Right lobe of liver (tissue), 6 donors: ENCODE data around the gene FAM89B. TPM values are rescaled to one million over a fixed set of nuclear protein-coding genes. Genes with fewer than 3 reads are reported as not detected.

Source experiments
- ATAC-seq, 4 donors: fragments of 200-7000 bp; cut with Tn5 transposase; one replicate each; pipeline ENCODE4 v1.9.1; 2020; ENCODE audit warnings: mild to moderate bottlenecking in 4 of 4, moderate library complexity in 4 of 4
- DNase-seq, 3 donors: peaks; one replicate each; pipeline ENCODE4 v3.0.0-alpha.2; 2020
- H3K27ac ChIP-seq, 3 donors: fragments of 200-600 bp; one replicate each; pipeline ENCODE4 v1.8.0; 2022
- H3K27me3 ChIP-seq, 2 donors: fragments of 200-600 bp; one replicate each; pipeline ENCODE4 v1.8.0; 2022
- H3K36me3 ChIP-seq, 4 donors: fragments of 200-600 bp; sonication (generic) in 1 of 4; one replicate each; pipeline versions ENCODE4 v1.5.1 to v1.8.0; 2017 to 2022; ENCODE audit warnings: control low read depth in 1 of 4
- H3K4me1 ChIP-seq, 4 donors: fragments of 200-600 bp; sonication (generic) in 1 of 4; one replicate each; pipeline versions ENCODE4 v1.5.1 to v1.8.0; 2017 to 2022; ENCODE audit warnings: control low read depth in 1 of 4
- H3K4me3 ChIP-seq, 3 donors: fragments of 200-600 bp; one replicate each; pipeline ENCODE4 v1.8.0; 2022
- H3K9me3 ChIP-seq, 4 donors: fragments of 200-600 bp; sonication (generic) in 1 of 4; one replicate each; pipeline versions ENCODE4 v1.5.1 to v1.8.0; 2017 to 2022; ENCODE audit warnings: control low read depth in 1 of 4
- CTCF ChIP-seq, 4 donors: fragments of 200-600 bp in 3 of 4; fragments of 450-650 bp in 1 of 4; IDR thresholded peaks; one replicate each; pipeline versions ENCODE4 v1.5.1 to v1.8.0; 2016 to 2022; ENCODE audit warnings: antibody characterized with exemption in 4 of 4, mild to moderate bottlenecking in 2 of 4
- POLR2A ChIP-seq: fragments of 450-650 bp; IDR thresholded peaks from one replicate; pipeline ENCODE4 v1.6.1; 2017; ENCODE audit warnings: antibody characterized with exemption, mild to moderate bottlenecking
- WGBS: methylation state at CpG from one replicate; pipeline ENCODE4 v1.1.6; 2018; ENCODE audit warnings: low coverage, low lambda C conversion rate; ENCODE audit not compliant: insufficient coverage; ENCODE audit errors: missing lambda C conversion rate; 5-methylcytosine and 5-hydroxymethylcytosine counted together
- intact Hi-C, 2 donors: fragments of 100-400 bp; cut with DNase I; formaldehyde crosslinking; loops; one replicate each; pipeline versions ENCODE4 v1.11.2 to v1.14.1; 2022
- total RNA-seq, 6 experiments: library from RNA; depleted of rRNA in 2 of 6; stranded (reverse); fragments of >200 nt in 2 of 6; fragmentation: NEBNext Ultra II Directional in 3 of 6; extraction: Animal tissue kit (Norgen Biotek cat#: 25700) in 3 of 6; gene quantifications; one replicate each; pipeline versions ENCODE4 v1.1.0 to v1.2.4, GENCODE V29; 2016 to 2023
- donor health status: DM: no; HTN: yes; CAD: no.
- donor health status: DM: no; HTN: no; CAD: no.
- donor health status: DM: no; HTN: no; CAD: no.
- donor health status: DM: no; HTN: yes; CAD: no.
- donor health status: DM: no; HTN: yes; CAD: no.

The FAM89B gene
- total RNA-seq, 6 experiments from 2014 or later, result 12.8 to 20.6 (median 14.6) TPM

GRCh38 chr11:65575568-65576231 lies 3.4 kb downstream of the FAM89B start, which contains the start of gene EHBP1L1:
Gene EHBP1L1, plus strand, starts transcription at chr11:65576053. Its CDS starts 250 bp downstream, at chr11:65576303.
- peaks cover 0 to 48% (median 15%) of the 10 kb centered on the region in 4 donors for H3K4me1 ChIP-seq
- H3K27me3 ChIP-seq, result no peaks in the 10 kb centered on the region
- TF ChIP-seq CTCF (IDR thresholded peaks at IDR 0.05), result no peak
- peak; percentile 30 for TF ChIP-seq POLR2A
- DNase-seq (peak in 2 of 3 donors; percentile 82 to 87), ATAC-seq (peak; percentile 19 to 52 (median 36))
- H3K4me3 ChIP-seq, result peak within 1 kb of the TSS; percentile 55 to 70 (median 70)
- intact Hi-C loops, result loop anchor here in 1 of 2 donors (5.0 kb wide), 1 partner anchor 33 kb away; no protein-coding TSS in a partner anchor
- 2% methylated on average over 9 of the region's 69 CpGs for WGBS
- no peaks in the 10 kb centered on the region for H3K9me3 ChIP-seq
- no peaks in the 10 kb centered on the region for H3K36me3 ChIP-seq
- H3K27ac ChIP-seq, result peak within 1 kb of the TSS; percentile 58 to 88 (median 68)

GRCh38 chr11:65576232-65576866 lies 4.0 kb downstream of the FAM89B start:
- no peak for TF ChIP-seq CTCF (IDR thresholded peaks at IDR 0.05)
- TF ChIP-seq POLR2A, result no peak
- intact Hi-C loops, result loop anchor here in 1 of 2 donors (5.0 kb wide), 1 partner anchor 34 kb away; no protein-coding TSS in a partner anchor
- Histone ChIP-seq H3K9me3 (no peaks in the 10 kb centered on the region), H3K27me3 (no peaks in the 10 kb centered on the region), H3K27ac (peak overlapping the region; percentile 31 to 88 (median 68)), H3K4me3 (peak overlapping the region; percentile 55 to 70 (median 70)), H3K36me3 (no peaks in the 10 kb centered on the region), H3K4me1 (peaks cover 0 to 42% (median 12%) of the 10 kb centered on the region in 4 donors)
- ATAC-seq (no peak), DNase-seq (no peak)
- WGBS, result 10% methylated on average over 11 of the region's 26 CpGs

- H3K4me1 ChIP-seq, result peaks cover 0 to 34% (median 8%) of the 10 kb centered on the region in 4 donors
- no peaks in the 10 kb centered on the region for H3K36me3 ChIP-seq
- peak overlapping the region; percentile 55 to 70 (median 70) for H3K4me3 ChIP-seq
- no peaks in the 10 kb centered on the region for H3K9me3 ChIP-seq
- DNase-seq, result peak in 2 of 3 donors; percentile 75 to 88
- peak; percentile 50 for TF ChIP-seq POLR2A
- TF ChIP-seq CTCF (IDR thresholded peaks at IDR 0.05), result no peak
- ATAC-seq, result peak; percentile 15 to 56 (median 24)
- peak overlapping the region; percentile 31 to 88 (median 68) for H3K27ac ChIP-seq
- 31% methylated on average over 5 of the region's 18 CpGs for WGBS
- intact Hi-C loops, result loop anchor here in 1 of 2 donors (5.0 kb wide), 1 partner anchor 35 kb away; no protein-coding TSS in a partner anchor
- no peaks in the 10 kb centered on the region for H3K27me3 ChIP-seq
Observed at GRCh38 chr11:65576867-65577755, 4.8 kb downstream of the FAM89B start.

- Histone ChIP-seq H3K4me1 (peaks cover 0 to 34% (median 8%) of the 10 kb centered on the region in 4 donors), H3K4me3 (peak overlapping the region in 1 of 3 donors; percentile 70), H3K27me3 (no peaks in the 10 kb centered on the region), H3K27ac (peak overlapping the region in 2 of 3 donors; percentile 68 to 88), H3K36me3 (no peaks in the 10 kb centered on the region), H3K9me3 (no peaks in the 10 kb centered on the region)
- ATAC-seq (no peak), DNase-seq (peak in 1 of 3 donors; percentile 35)
- WGBS, result 80% methylated on average over 1 of the region's 8 CpGs
- TF ChIP-seq CTCF (IDR thresholded peaks at IDR 0.05), result no peak
- TF ChIP-seq POLR2A, result no peak
- intact Hi-C loops, result loop anchor here in 1 of 2 donors (5.0 kb wide), 1 partner anchor 35 kb away; no protein-coding TSS in a partner anchor
Observed at GRCh38 chr11:65577756-65578109, 5.4 kb downstream of the FAM89B start.
